ENCODE data around the gene ZNF625. TPM values are rescaled to one million over a fixed set of nuclear protein-coding genes. Genes with fewer than 3 reads are reported as not detected.

Gene ZNF625
- total RNA-seq, 6 experiments from 2014 or later, result 3.4 to 7.7 (median 4.6) TPM

DNA sequence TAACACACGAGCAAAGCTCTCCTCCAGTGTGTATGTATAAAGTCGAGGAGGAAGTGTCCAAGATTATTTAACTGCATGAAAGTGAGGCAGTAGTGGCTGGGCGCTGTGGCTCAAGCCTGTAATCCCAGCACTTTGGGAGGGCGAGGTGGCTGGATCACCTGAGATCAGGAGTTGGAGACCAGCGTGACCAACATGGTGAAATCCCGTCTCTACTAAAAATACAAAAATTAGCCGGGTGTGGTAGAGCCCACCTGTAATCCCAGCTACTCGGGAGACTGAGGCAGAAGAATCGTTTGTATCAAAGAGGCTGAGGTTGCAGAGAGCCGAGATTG lies 15.2 kb downstream of the ZNF625 start:
- H3K27me3 Mint-ChIP-seq (ENCODE audit: insufficient read depth), result peaks cover 6% of the 10 kb centered on the region
- H3K36me3 Mint-ChIP-seq (ENCODE audit: low read depth), result peaks cover 39% of the 10 kb centered on the region
- H3K4me1 Mint-ChIP-seq (ENCODE audit: low read depth), result peaks cover 36% of the 10 kb centered on the region
- H3K4me3 Mint-ChIP-seq, result peak overlapping the region; percentile 98
- H3K9me3 Mint-ChIP-seq, result peaks cover 23% of the 10 kb centered on the region
- DNase-seq, result no peak
- H3K27ac Mint-ChIP-seq, result peak overlapping the region; percentile 99
- TF ChIP-seq, protein P1, sequence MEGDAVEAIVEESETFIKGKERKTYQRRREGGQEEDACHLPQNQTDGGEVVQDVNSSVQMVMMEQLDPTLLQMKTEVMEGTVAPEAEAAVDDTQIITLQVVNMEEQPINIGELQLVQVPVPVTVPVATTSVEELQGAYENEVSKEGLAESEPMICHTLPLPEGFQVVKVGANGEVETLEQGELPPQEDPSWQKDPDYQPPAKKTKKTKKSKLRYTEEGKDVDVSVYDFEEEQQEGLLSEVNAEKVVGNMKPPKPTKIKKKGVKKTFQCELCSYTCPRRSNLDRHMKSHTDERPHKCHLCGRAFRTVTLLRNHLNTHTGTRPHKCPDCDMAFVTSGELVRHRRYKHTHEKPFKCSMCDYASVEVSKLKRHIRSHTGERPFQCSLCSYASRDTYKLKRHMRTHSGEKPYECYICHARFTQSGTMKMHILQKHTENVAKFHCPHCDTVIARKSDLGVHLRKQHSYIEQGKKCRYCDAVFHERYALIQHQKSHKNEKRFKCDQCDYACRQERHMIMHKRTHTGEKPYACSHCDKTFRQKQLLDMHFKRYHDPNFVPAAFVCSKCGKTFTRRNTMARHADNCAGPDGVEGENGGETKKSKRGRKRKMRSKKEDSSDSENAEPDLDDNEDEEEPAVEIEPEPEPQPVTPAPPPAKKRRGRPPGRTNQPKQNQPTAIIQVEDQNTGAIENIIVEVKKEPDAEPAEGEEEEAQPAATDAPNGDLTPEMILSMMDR (IDR thresholded peaks at IDR 0.05), result peak; percentile 51

DNA sequence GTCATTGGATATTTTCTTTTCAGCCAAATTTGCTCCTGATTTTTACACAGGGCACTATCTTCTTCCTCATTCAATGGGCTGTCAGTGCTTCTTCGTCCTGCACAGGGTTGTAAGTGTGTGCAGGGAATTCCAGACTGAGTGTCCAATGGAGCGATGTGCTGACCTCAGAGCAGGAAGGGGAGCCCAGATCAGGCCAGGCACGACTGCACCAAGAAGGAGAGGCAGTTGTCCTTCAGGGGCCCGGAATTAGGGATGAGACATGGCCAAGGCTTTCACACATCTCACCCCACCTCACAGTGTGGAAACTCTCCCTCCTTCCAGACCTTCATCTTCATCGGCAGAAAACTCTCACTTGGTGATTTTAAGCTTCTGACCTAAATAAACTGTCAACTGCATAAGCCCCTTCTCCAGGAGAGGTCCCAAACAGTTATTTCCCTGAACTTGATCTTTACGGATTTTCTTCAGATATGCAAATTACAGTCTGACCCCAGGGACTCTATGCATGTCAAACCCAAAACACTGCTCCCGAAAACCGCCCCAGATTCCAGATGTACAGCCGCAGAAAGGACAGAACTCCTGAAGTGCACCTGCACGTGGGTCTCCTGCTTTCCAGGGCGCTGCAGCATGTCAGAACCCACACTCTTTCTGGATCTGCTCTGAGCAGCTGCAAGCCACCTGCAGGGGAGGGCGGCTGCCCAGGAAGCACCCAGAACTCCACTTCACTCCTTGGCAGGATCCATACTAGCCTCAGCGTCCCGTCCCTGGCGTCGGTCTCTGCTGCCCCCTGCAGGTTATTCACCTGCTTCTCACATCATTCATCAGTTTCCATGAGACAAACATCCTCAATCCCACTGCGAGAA lies 15.8 kb downstream of the ZNF625 start:
- peak; percentile 77 for DNase-seq
- Mint-ChIP-seq H3K27ac (peak overlapping the region; percentile 99), H3K27me3 (ENCODE audit: insufficient read depth) (peaks cover 6% of the 10 kb centered on the region), H3K9me3 (peaks cover 20% of the 10 kb centered on the region), H3K4me1 (ENCODE audit: low read depth) (peaks cover 36% of the 10 kb centered on the region), H3K36me3 (ENCODE audit: low read depth) (peaks cover 36% of the 10 kb centered on the region), H3K4me3 (peak overlapping the region; percentile 98)
- TF ChIP-seq, protein P1 (IDR thresholded peaks at IDR 0.05), result peak; percentile 96

DNA sequence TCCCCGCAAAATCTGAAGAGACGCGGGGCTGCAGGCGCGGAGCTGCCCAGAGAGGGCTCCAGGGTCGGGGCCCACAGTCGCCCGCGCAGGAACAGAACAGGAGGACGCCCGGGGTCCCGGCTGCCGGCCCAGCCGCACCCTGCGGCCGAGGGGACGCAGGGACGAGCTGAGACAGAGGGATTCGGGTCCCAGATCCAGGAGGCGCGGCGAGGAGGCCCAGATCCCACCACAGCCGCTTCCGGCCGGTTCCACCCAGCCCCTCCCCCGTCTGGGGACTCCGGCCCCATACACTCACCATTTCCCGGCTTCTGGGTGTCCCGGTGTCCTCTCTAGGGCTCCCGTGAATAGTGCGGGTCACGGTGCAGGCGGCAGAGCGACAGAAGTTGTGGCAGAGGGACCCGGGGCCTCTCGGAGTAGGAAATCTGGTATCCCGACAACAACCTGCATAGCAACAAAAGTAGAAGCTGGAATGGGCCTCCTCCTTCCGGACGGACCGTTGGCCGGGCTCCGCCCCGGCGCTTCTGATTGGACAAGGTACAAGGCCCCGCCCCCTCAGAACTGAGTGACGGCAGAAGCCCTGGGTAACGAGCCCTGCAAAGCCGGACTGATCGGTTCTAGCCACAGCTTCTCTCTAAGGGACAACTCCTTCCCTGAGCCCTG lies 16.5 kb downstream of the ZNF625 start, which contains the start of gene ZNF20:
Gene ZNF20 (minus strand): TSS at position 466 of the 660 bp plus-strand sequence. CDS start 168 bp downstream, at position 298.
- Mint-ChIP-seq H3K27ac (peak within 1 kb of the TSS; percentile 99), H3K9me3 (peaks cover 20% of the 10 kb centered on the region), H3K4me1 (ENCODE audit: low read depth) (peaks cover 36% of the 10 kb centered on the region), H3K27me3 (ENCODE audit: insufficient read depth) (peaks cover 6% of the 10 kb centered on the region), H3K36me3 (ENCODE audit: low read depth) (peaks cover 36% of the 10 kb centered on the region), H3K4me3 (peak within 1 kb of the TSS; percentile 98)
- DNase-seq, result peak; percentile 94
- TF ChIP-seq, protein P1 (IDR thresholded peaks at IDR 0.05), result no peak

DNA sequence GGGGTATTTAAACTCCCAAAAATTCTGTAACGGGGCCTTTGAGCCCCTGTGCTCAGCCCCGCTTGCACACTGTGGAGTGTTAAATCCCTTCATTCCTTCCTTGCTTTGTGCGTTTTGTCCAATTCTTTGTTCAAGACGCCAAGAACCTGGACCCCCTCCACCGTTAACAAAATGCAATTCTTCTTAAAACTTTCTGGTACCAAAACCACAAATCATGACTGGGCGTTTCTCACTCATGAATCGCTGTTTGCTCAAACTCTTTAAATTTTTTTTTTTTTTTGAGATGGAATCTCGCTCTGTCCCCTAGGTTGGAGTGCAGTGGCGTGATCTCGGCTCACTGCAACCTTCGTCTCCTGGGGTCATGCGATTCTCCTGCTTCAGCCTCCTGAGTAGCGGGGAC lies 17.3 kb downstream of the ZNF625 start:
- Mint-ChIP-seq H3K4me3 (peak overlapping the region; percentile 98), H3K9me3 (peaks cover 25% of the 10 kb centered on the region), H3K4me1 (ENCODE audit: low read depth) (peaks cover 36% of the 10 kb centered on the region), H3K27ac (peak overlapping the region; percentile 99), H3K36me3 (ENCODE audit: low read depth) (peaks cover 41% of the 10 kb centered on the region), H3K27me3 (ENCODE audit: insufficient read depth) (peaks cover 6% of the 10 kb centered on the region)
- DNase-seq, result no peak
- TF ChIP-seq, protein P1 (IDR thresholded peaks at IDR 0.05), result no peak

DNA sequence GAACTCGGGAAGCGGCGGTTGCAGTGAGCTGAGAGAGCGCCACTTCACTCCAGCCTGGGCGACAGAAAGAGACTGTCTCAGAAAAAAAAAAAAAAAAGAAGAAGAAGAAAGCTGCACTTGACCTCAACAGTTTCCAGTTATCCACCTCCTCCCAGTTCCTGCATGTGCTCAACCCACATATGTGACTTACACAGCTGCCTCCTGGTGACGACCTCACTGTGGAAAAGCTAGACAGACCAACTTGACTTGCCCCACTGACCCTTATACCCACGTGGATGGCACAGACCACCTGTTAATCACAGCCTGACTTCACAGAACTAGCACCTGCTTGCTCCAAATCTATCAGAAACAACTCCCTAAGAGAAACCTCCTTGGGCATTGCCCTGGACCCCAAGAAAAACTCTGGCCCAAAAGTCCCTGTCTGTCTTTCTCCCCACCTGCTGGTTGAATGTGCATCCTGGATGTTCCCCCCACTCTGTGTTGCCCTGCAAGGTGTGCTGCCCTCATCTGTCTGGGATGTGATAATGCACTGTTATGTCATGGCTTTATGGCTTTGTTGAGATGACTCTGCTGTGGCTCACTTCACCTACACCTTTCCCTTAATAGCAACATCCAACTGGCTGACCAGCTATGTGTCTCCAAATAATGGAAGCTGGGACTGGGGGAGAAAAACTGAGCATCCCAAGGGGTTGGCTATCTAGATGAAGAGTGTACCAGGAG lies 19.2 kb downstream of the ZNF625 start:
- peak; percentile 6 for DNase-seq
- H3K27me3 Mint-ChIP-seq (ENCODE audit: insufficient read depth), result peaks cover 6% of the 10 kb centered on the region
- no peak overlapping the region for H3K4me3 Mint-ChIP-seq
- H3K27ac Mint-ChIP-seq, result peak overlapping the region; percentile 32
- peaks cover 60% of the 10 kb centered on the region for H3K36me3 Mint-ChIP-seq (ENCODE audit: low read depth)
- TF ChIP-seq, protein P1 (IDR thresholded peaks at IDR 0.05), result peak; percentile 61
- H3K9me3 Mint-ChIP-seq, result peaks cover 43% of the 10 kb centered on the region
- peaks cover 36% of the 10 kb centered on the region for H3K4me1 Mint-ChIP-seq (ENCODE audit: low read depth)

Measured in HFFc6 (cell line).